H1 (cell line): ENCODE results near the gene ZNF440. TPM values are rescaled to one million over a fixed set of nuclear protein-coding genes. Genes with fewer than 3 reads are reported as not detected.

Source experiments
- CTCF ChIA-PET: fragments of 300-600 bp; sonication (Branson Sonifier 250); formaldehyde crosslinking; loops from one replicate; lab custom pipeline; 2021; ENCODE audit not compliant: partially characterized antibody; lab: Charles Lee
- POLR2A ChIA-PET: fragments of 300-600 bp; sonication (Branson Sonifier 250); formaldehyde crosslinking; loops from one replicate; lab custom pipeline; 2021; ENCODE audit warnings: inconsistent platforms; ENCODE audit not compliant: partially characterized antibody; lab: Charles Lee
- DNase-seq, 2 experiments: peaks; one replicate each; pipeline versions ENCODE4 v3.0.0 to v3.0.0-alpha.2; 2010 to 2022; ENCODE audit warnings: low spot score in 2 of 2, low read depth in 1 of 2, mixed read lengths in 1 of 2
- FAIRE-seq: peaks from 2 replicates; lab custom pipeline; 2011; peaks lifted over from hg19 to GRCh38; lab: Jason Lieb, UNC
- H2AFZ ChIP-seq: 2 replicates; pipeline ENCODE4 v1.8.1; 2012; ENCODE audit warnings: low read length, inconsistent platforms
- H2AK5ac ChIP-seq: 2 replicates; pipeline ENCODE4 v1.6.1; 2013; ENCODE audit warnings: low read depth, low read length
- H2BK120ac ChIP-seq: replicated peaks from 2 replicates; pipeline ENCODE3; 2013; ENCODE audit warnings: low read depth, low read length, inconsistent platforms
- H2BK12ac ChIP-seq: 2 replicates; pipeline ENCODE4 v1.6.1; 2013; ENCODE audit warnings: low read depth, low read length
- H2BK15ac ChIP-seq: 2 replicates; pipeline ENCODE4 v1.6.1; 2013; ENCODE audit warnings: low read length
- H2BK20ac ChIP-seq: 2 replicates; pipeline ENCODE4 v1.6.1; 2013; ENCODE audit warnings: low read length
- H2BK5ac ChIP-seq: 2 replicates; pipeline ENCODE4 v1.6.1; 2013; ENCODE audit warnings: low read depth, low read length
- H3K14ac ChIP-seq: 2 replicates; pipeline ENCODE4 v1.6.1; 2013; ENCODE audit warnings: inconsistent platforms; ENCODE audit not compliant: insufficient read length
- H3K18ac ChIP-seq: 2 replicates; pipeline ENCODE4 v1.6.1; 2013; ENCODE audit warnings: low read length; ENCODE audit errors: extremely low read depth
- H3K23ac ChIP-seq: 2 replicates; pipeline ENCODE4 v1.6.1; 2013; ENCODE audit warnings: inconsistent platforms; ENCODE audit not compliant: insufficient read length
- H3K23me2 ChIP-seq: 2 replicates; pipeline ENCODE4 v1.6.1; 2013; ENCODE audit warnings: low read depth, low read length
- H3K27ac ChIP-seq: 2 replicates; pipeline ENCODE4 v1.6.1; 2011; ENCODE audit warnings: low read depth, low read length, inconsistent platforms
- H3K27me3 ChIP-seq, 4 experiments: replicated peaks in 1 of 4; 1 replicate in 1 of 4; 2 replicates in 3 of 4; pipeline versions ENCODE4 v1.6.1 to v1.8.1; 2011 to 2013; ENCODE audit warnings: low read length in 3 of 4, mild to moderate bottlenecking in 3 of 4, inconsistent platforms in 2 of 4, mixed read lengths in 2 of 4, moderate library complexity in 1 of 4; ENCODE audit not compliant: control insufficient read depth in 3 of 4, insufficient read depth in 3 of 4; ENCODE audit errors: extremely low read depth in 1 of 4
- H3K36me3 ChIP-seq, 4 experiments: 2 replicates each; pipeline versions ENCODE4 v1.6.1 to v1.8.1; 2011 to 2013; ENCODE audit warnings: mild to moderate bottlenecking in 4 of 4, low read length in 3 of 4, moderate library complexity in 2 of 4, control low read depth in 1 of 4, inconsistent platforms in 1 of 4; ENCODE audit not compliant: insufficient read depth in 4 of 4, control insufficient read depth in 2 of 4
- H3K4ac ChIP-seq: replicated peaks from 2 replicates; pipeline ENCODE3; 2013; ENCODE audit warnings: low read length, low read depth, mixed read lengths, inconsistent platforms; ENCODE audit not compliant: insufficient read length
- H3K4me1 ChIP-seq, 4 experiments: replicated peaks in 1 of 4; 1 replicate in 1 of 4; 2 replicates in 3 of 4; pipeline versions ENCODE4 v1.6.1 to v1.8.1; 2011 to 2013; ENCODE audit warnings: low read length in 3 of 4, inconsistent platforms in 2 of 4, mixed read lengths in 1 of 4; ENCODE audit not compliant: insufficient read depth in 4 of 4, control insufficient read depth in 3 of 4
- H3K4me2 ChIP-seq, 2 experiments: 2 replicates each; pipeline versions ENCODE4 v1.6.1 to v1.8.1; 2011 to 2013; ENCODE audit warnings: low read depth in 2 of 2, low read length in 2 of 2, control low read depth in 1 of 2, inconsistent platforms in 1 of 2, mild to moderate bottlenecking in 1 of 2; ENCODE audit not compliant: insufficient read depth in 1 of 2
- H3K4me3 ChIP-seq, 4 experiments: fragments of 200-600, 300-600 bp in 1 of 4; sonication (generic), shearing (Covaris generic), sonication (Bioruptor Twin) in 1 of 4; 2 replicates each; pipeline versions ENCODE4 v1.5.1 to v1.8.1; 2011 to 2016; ENCODE audit warnings: low read length in 4 of 4, low read depth in 3 of 4, control low read depth in 2 of 4, inconsistent platforms in 2 of 4, mild to moderate bottlenecking in 2 of 4, mixed read lengths in 1 of 4, moderate library complexity in 1 of 4; ENCODE audit not compliant: insufficient read depth in 2 of 4; ENCODE audit errors: extremely low read depth in 1 of 4
- H3K56ac ChIP-seq: replicated peaks from 2 replicates; pipeline ENCODE3; 2013; ENCODE audit warnings: low read depth, mild to moderate bottlenecking, mixed read lengths, low read length, inconsistent platforms; ENCODE audit not compliant: insufficient read length
- H3K79me1 ChIP-seq: 2 replicates; pipeline ENCODE4 v1.6.1; 2013; ENCODE audit warnings: low read depth, low read length, control low read depth
- H3K79me2 ChIP-seq, 2 experiments: 2 replicates each; pipeline versions ENCODE4 v1.6.1 to v1.8.1; 2012 to 2013; ENCODE audit warnings: low read length in 2 of 2, mild to moderate bottlenecking in 2 of 2, inconsistent platforms in 1 of 2; ENCODE audit not compliant: insufficient read depth in 2 of 2, control insufficient read depth in 1 of 2
- H3K9ac ChIP-seq, 4 experiments: replicated peaks in 1 of 4; 1 replicate in 1 of 4; 2 replicates in 3 of 4; pipeline versions ENCODE4 v1.6.1 to v1.8.1; 2011 to 2013; ENCODE audit warnings: low read depth in 3 of 4, low read length in 3 of 4, control low read depth in 2 of 4, mild to moderate bottlenecking in 2 of 4, moderate library complexity in 2 of 4, inconsistent platforms in 1 of 4; ENCODE audit errors: extremely low read depth in 1 of 4
- H3K9me3 ChIP-seq, 2 experiments: 2 replicates each; pipeline versions ENCODE4 v1.6.1 to v1.8.1; 2012 to 2013; ENCODE audit warnings: mild to moderate bottlenecking in 2 of 2, moderate library complexity in 2 of 2, control low read depth in 1 of 2, inconsistent platforms in 1 of 2, low read depth in 1 of 2, low read length in 1 of 2, mixed read lengths in 1 of 2; ENCODE audit not compliant: insufficient read depth in 2 of 2
- H4K20me1 ChIP-seq, 2 experiments: replicated peaks in 1 of 2; 2 replicates each; pipeline versions ENCODE3 to v1.8.1; 2011 to 2013; ENCODE audit warnings: inconsistent platforms in 2 of 2, low read length in 2 of 2, mild to moderate bottlenecking in 1 of 2; ENCODE audit not compliant: insufficient read depth in 2 of 2, control insufficient read depth in 1 of 2
- H4K5ac ChIP-seq: 2 replicates; pipeline ENCODE4 v1.6.1; 2013; ENCODE audit warnings: low read length, low read depth, mixed read lengths, inconsistent platforms; ENCODE audit not compliant: insufficient read length
- H4K8ac ChIP-seq: 2 replicates; pipeline ENCODE4 v1.8.0; 2013; ENCODE audit warnings: mild to moderate bottlenecking, moderate library complexity, low read length, inconsistent platforms; ENCODE audit not compliant: insufficient read depth; ENCODE audit errors: extremely low read depth
- H4K91ac ChIP-seq: replicated peaks from 2 replicates; pipeline ENCODE3; 2013; ENCODE audit warnings: low read length, mixed read lengths, inconsistent platforms; ENCODE audit not compliant: insufficient read length
- CEBPB ChIP-seq: IDR thresholded peaks from 2 replicates; pipeline ENCODE4 v1.6.1; 2012; ENCODE audit warnings: low read depth, low read length
- E2F6 ChIP-seq: IDR thresholded peaks from 2 replicates; pipeline ENCODE4 v1.6.1; 2012; ENCODE audit warnings: inconsistent platforms
- POLR2AphosphoS5 ChIP-seq: IDR thresholded peaks from 2 replicates; pipeline ENCODE4 v1.6.1; 2011; ENCODE audit warnings: low read depth, low read length
- SAP30 ChIP-seq: fragments of 300-600 bp; sonication (generic); IDR thresholded peaks from 2 replicates; pipeline ENCODE4 v1.7.1; 2012; ENCODE audit warnings: low read length, moderate library complexity, mild to moderate bottlenecking, inconsistent platforms; ENCODE audit not compliant: insufficient read depth, insufficient replicate concordance
- WGBS, 2 experiments: shearing (Covaris generic) in 1 of 2; methylation state at CpG; one replicate each; pipeline versions ENCODE4 v1.1.6 to v1.1.7; 2013 to 2015; ENCODE audit warnings: low lambda C conversion rate in 2 of 2, mixed read lengths in 2 of 2, inconsistent platforms in 1 of 2, low coverage in 1 of 2, missing lambda C conversion rate in 1 of 2; ENCODE audit not compliant: insufficient replicate concordance in 2 of 2, insufficient coverage in 1 of 2, insufficient read length in 1 of 2; ENCODE audit errors: extremely low coverage in 1 of 2, missing lambda C conversion rate in 1 of 2; 5-methylcytosine and 5-hydroxymethylcytosine counted together
- polyA plus RNA-seq, 7 experiments: library from polyadenylated mRNA; depleted of rRNA in 3 of 7; stranded (reverse) in 5 of 7; unstranded in 2 of 7; fragments of >200 nt in 5 of 7; fragments of 200-250 nt in 2 of 7; gene quantifications; 1 replicate in 5 of 7; 2 replicates in 1 of 7; 4 replicates in 1 of 7; pipeline versions ENCODE4 v1.2.1 to v1.2.3, GENCODE V29; 2011 to 2013; ENCODE audit warnings: missing spikeins in 2 of 7, mixed read lengths in 2 of 7
- total RNA-seq: library from RNA; stranded (reverse); fragmentation: NEBNext Ultra II Directional; extraction: Animal tissue kit (Norgen Biotek cat#: 25700); gene quantifications from 2 replicates; pipeline ENCODE4 v1.2.1, GENCODE V29; 2021

ZNF440 gene
- total and polyA plus RNA-seq, 2 of the 8 experiments (the other 6 are each of a cell fraction or from before 2014, with no cell fraction given): 0.77 to 6.5 TPM

- Histone ChIP-seq H3K9ac (no peak overlapping the region), H3K23ac (no peak overlapping the region), H4K20me1 (no peaks in the 10 kb centered on the region), H3K18ac (no peak overlapping the region), H3K56ac (no peak overlapping the region), H2BK15ac (no peak overlapping the region), H3K79me2 (no peaks in the 10 kb centered on the region), H3K79me1 (no peaks in the 10 kb centered on the region), H3K4me2 (no peak overlapping the region), H3K27ac (no peak overlapping the region), H3K14ac (no peak overlapping the region), H4K8ac (no peak overlapping the region), H3K4ac (no peak overlapping the region), H4K91ac (no peak overlapping the region), H2BK20ac (no peak overlapping the region), H2AFZ (no peak overlapping the region), H3K36me3 (no peaks in the 10 kb centered on the region), H2BK120ac (no peak overlapping the region), H2BK12ac (no peak overlapping the region), H2BK5ac (no peak overlapping the region), H3K4me3 (no peak overlapping the region), H2AK5ac (no peak overlapping the region), H3K9me3 (peaks cover 28 to 36% of the 10 kb centered on the region in 2 experiments), H3K23me2 (no peaks in the 10 kb centered on the region), H4K5ac (no peak overlapping the region), H3K4me1 (no peaks in the 10 kb centered on the region), H3K27me3 (no peaks in the 10 kb centered on the region)
- TF ChIP-seq E2F6 (no peak), SAP30 (no peak), CEBPB (no peak), POLR2AphosphoS5 (no peak)
- FAIRE-seq (no peak), DNase-seq (no peak)
- ChIA-PET CTCF (no interaction called here), POLR2A (no interaction called here)
- 77% methylated on average over 3 of the region's 3 CpGs; no CpG with 5 or more reads in 1 of the 2 experiments for WGBS, 2 experiments
These were observed 39.3 kb downstream of the ZNF440 start for GRCh38 chr19:11853358-11853757.
